Tibial artery (tissue), 4 donors: Measurements from ENCODE around the gene TRABD2B.

ENCODE experiments used
- DNase-seq, 2 donors: peaks; one replicate each; pipeline ENCODE4 v3.0.0-alpha.2; 2019
- H3K27ac ChIP-seq, 2 donors: fragments of 200-600 bp; sonication (generic) in 1 of 2; 1 replicate in 1 of 2; 2 replicates in 1 of 2; pipeline ENCODE4 v1.5.1; 2018 to 2019; ENCODE audit warnings: mild to moderate bottlenecking in 1 of 2
- H3K27me3 ChIP-seq, 2 donors: fragments of 200-600 bp; sonication (generic) in 1 of 2; one replicate each; pipeline versions ENCODE4 v1.5.1 to v1.6.0; 2016 to 2019
- H3K36me3 ChIP-seq, 3 donors: fragments of 200-600 bp; sonication (generic) in 2 of 3; one replicate each; pipeline ENCODE4 v1.5.1; 2016 to 2019; ENCODE audit warnings: mild to moderate bottlenecking in 2 of 3
- H3K4me1 ChIP-seq, 4 donors: fragments of 200-600 bp; sonication (generic) in 2 of 4; 1 replicate in 3 of 4; 2 replicates in 1 of 4; pipeline ENCODE4 v1.5.1; 2016 to 2019
- H3K4me3 ChIP-seq, 2 donors: fragments of 200-600 bp; sonication (generic) in 1 of 2; 1 replicate in 1 of 2; 2 replicates in 1 of 2; pipeline ENCODE4 v1.5.1; 2018 to 2019; ENCODE audit warnings: mild to moderate bottlenecking in 2 of 2
- H3K9me3 ChIP-seq, 3 donors: fragments of 200-600 bp; sonication (generic) in 1 of 3; one replicate each; pipeline ENCODE4 v1.5.1; 2016 to 2019
- intact Hi-C: fragments of 100-400 bp; cut with DNase I; formaldehyde crosslinking; loops from one replicate; pipeline ENCODE4 v1.15.0; 2023; ENCODE audit warnings: low total_unique reads
- TF ChIP-seq, protein P1 (sequence below), 2 experiments: fragments of 200-600 bp in 1 of 2; fragments of 450-650 bp in 1 of 2; IDR thresholded peaks; one replicate each; pipeline ENCODE4 v1.5.1; 2017 to 2019; ENCODE audit warnings: antibody characterized with exemption in 2 of 2, mild to moderate bottlenecking in 1 of 2, moderate library complexity in 1 of 2

The TRABD2B gene

DNA sequence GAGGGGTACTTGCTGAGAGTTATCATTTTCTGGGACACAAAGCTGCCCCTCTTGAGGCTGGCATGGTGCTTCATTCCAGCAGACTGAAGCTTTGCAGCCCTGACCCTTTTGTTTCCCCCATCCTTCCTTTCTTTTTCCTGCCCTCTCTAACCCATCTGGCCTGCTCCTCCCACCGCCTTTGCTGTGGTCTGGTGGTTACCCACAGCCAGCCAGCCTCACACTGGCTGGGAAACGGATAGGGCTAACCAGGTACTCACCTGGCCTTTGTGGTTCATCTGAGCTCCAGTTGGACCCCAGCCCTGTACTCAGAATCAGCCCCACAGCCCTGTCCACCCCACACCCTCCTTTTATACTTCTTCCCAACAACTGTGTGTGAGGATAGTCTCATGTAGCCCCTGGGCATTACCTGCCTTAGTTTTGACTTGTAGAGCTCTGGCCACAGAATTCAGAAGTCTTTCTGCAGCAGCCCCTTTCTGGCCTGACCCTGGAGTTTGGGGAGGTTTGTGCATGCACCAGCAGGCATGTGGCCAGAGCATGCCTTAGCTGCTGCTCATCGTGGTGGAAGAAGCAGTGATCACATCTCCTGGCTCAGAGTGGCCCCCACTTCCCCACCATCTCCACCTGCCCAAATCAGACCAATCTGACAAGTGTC, 138.0 kb downstream of the TRABD2B start:
- Histone ChIP-seq H3K27ac (no peak overlapping the region), H3K9me3 (no peaks in the 10 kb centered on the region), H3K27me3 (no peaks in the 10 kb centered on the region), H3K4me1 (peaks cover 0 to 18% (median 14%) of the 10 kb centered on the region in 4 donors), H3K4me3 (no peak overlapping the region), H3K36me3 (no peaks in the 10 kb centered on the region)
- intact Hi-C loops, result no loop called here
- TF ChIP-seq, protein P1, sequence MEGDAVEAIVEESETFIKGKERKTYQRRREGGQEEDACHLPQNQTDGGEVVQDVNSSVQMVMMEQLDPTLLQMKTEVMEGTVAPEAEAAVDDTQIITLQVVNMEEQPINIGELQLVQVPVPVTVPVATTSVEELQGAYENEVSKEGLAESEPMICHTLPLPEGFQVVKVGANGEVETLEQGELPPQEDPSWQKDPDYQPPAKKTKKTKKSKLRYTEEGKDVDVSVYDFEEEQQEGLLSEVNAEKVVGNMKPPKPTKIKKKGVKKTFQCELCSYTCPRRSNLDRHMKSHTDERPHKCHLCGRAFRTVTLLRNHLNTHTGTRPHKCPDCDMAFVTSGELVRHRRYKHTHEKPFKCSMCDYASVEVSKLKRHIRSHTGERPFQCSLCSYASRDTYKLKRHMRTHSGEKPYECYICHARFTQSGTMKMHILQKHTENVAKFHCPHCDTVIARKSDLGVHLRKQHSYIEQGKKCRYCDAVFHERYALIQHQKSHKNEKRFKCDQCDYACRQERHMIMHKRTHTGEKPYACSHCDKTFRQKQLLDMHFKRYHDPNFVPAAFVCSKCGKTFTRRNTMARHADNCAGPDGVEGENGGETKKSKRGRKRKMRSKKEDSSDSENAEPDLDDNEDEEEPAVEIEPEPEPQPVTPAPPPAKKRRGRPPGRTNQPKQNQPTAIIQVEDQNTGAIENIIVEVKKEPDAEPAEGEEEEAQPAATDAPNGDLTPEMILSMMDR (IDR thresholded peaks at IDR 0.05), result no peak
- no peak for DNase-seq

DNA sequence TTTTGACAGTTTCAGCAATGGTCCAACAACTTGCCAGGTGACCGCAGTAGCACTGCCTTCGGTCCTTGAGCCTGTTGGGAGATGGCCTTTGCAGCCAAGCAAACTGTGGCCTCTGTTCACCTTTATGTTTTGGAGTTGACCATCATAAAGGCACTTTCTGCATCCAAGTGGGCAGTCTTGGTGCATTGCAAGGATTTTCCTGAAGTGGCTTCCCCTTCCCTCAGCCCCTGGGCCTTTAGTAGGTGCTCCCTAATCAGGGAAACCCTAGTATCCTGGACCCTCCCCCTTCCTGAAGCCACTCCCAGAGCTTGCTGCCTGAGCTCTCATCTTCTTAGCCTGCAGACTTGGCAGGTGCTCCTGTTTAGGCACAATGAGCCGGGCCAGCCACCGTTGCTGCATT, 140.2 kb downstream of the TRABD2B start:
- Histone ChIP-seq H3K9me3 (no peaks in the 10 kb centered on the region), H3K4me1 (peaks cover 0 to 18% (median 14%) of the 10 kb centered on the region in 4 donors), H3K36me3 (no peaks in the 10 kb centered on the region), H3K27me3 (no peaks in the 10 kb centered on the region), H3K27ac (no peak overlapping the region), H3K4me3 (no peak overlapping the region)
- DNase-seq, result no peak
- TF ChIP-seq, protein P1 (IDR thresholded peaks at IDR 0.05), result no peak
- intact Hi-C loops, result no loop called here

DNA sequence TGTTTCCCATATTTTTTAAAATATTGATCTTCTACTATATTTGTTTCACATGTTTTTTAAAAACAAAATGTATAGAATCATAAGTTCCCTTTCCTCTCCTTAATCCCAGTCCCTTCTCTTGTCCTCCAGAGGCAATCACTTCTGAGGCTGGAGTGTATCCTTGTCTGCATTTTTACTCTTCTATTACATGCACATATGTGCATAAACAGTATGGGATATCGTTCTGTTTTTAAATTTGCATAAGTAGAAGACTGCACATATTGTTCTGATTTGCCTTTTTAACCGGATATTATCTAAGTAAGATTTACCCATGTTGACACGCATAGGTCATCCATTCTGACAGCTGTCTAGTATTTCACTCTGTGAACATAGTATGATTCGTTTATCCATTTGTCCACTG, 142.0 kb downstream of the TRABD2B start:
- H3K27me3 ChIP-seq, result no peaks in the 10 kb centered on the region
- no peak overlapping the region for H3K4me3 ChIP-seq
- H3K9me3 ChIP-seq, result no peaks in the 10 kb centered on the region
- no peaks in the 10 kb centered on the region for H3K36me3 ChIP-seq
- TF ChIP-seq, protein P1 (IDR thresholded peaks at IDR 0.05), result no peak
- intact Hi-C loops, result no loop called here
- no peak for DNase-seq
- H3K4me1 ChIP-seq, result peaks cover 0 to 25% (median 17%) of the 10 kb centered on the region in 4 donors
- no peak overlapping the region for H3K27ac ChIP-seq

DNA sequence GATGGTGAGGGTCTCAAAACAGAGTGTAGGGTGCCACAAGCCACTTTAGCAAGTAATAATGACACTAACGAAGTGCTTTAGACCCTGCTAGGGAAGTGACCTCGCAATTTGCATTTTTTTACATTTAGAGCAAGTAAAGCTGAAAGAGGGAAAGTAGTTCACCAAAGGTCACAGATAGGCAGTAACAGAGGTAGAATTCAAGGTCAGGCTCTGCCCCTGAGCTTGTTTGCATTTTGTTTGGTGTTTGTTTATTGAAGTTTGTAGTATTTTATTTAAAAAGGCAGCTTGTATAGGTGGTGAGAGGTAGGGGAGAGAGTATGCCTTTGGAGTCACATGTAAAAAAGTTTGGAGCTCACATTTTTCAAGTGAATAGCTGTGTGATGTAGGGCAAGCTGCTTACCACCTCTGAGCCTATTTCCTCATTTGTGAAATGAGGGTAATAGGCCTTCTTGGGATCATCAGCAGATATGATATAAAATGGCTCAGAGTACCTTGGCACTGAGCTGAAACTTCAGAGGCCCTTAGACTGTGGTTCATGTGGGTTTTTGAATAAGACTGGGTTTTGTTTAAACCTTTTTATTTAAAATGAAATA, 142.5 kb downstream of the TRABD2B start:
- intact Hi-C loops, result no loop called here
- no peaks in the 10 kb centered on the region for H3K27me3 ChIP-seq
- no peaks in the 10 kb centered on the region for H3K36me3 ChIP-seq
- no peak for DNase-seq
- H3K4me1 ChIP-seq, result peaks cover 0 to 31% (median 18%) of the 10 kb centered on the region in 4 donors
- H3K9me3 ChIP-seq, result no peaks in the 10 kb centered on the region
- TF ChIP-seq, protein P1 (IDR thresholded peaks at IDR 0.05), result no peak
- no peak overlapping the region for H3K27ac ChIP-seq
- H3K4me3 ChIP-seq, result no peak overlapping the region

DNA sequence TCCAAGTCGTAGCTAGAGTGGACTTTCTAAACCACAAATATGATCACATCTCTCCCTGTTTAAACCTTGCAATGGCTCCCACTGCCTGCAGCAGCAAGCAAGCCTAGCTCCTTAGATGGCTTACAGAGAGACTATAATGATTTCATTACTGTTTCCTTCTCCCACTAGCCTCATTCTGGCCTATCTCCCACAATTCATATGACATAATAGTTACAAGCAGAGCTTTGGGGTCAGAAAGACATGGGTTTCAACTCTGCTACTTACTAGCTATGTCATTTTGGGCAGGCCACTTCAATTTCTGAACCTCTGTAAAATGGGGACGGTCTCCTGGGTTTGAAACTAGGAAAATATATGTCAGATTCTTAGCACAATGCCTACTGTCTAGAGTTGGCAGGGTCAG, 143.3 kb downstream of the TRABD2B start:
- Histone ChIP-seq H3K4me1 (peaks cover 0 to 32% (median 16%) of the 10 kb centered on the region in 4 donors), H3K27ac (no peak overlapping the region), H3K9me3 (no peaks in the 10 kb centered on the region), H3K4me3 (no peak overlapping the region), H3K36me3 (no peaks in the 10 kb centered on the region), H3K27me3 (no peaks in the 10 kb centered on the region)
- TF ChIP-seq, protein P1 (IDR thresholded peaks at IDR 0.05), result no peak
- intact Hi-C loops, result no loop called here
- no peak for DNase-seq
